Measurements from ENCODE around the gene PABPN1L.

PABPN1L gene

DNA sequence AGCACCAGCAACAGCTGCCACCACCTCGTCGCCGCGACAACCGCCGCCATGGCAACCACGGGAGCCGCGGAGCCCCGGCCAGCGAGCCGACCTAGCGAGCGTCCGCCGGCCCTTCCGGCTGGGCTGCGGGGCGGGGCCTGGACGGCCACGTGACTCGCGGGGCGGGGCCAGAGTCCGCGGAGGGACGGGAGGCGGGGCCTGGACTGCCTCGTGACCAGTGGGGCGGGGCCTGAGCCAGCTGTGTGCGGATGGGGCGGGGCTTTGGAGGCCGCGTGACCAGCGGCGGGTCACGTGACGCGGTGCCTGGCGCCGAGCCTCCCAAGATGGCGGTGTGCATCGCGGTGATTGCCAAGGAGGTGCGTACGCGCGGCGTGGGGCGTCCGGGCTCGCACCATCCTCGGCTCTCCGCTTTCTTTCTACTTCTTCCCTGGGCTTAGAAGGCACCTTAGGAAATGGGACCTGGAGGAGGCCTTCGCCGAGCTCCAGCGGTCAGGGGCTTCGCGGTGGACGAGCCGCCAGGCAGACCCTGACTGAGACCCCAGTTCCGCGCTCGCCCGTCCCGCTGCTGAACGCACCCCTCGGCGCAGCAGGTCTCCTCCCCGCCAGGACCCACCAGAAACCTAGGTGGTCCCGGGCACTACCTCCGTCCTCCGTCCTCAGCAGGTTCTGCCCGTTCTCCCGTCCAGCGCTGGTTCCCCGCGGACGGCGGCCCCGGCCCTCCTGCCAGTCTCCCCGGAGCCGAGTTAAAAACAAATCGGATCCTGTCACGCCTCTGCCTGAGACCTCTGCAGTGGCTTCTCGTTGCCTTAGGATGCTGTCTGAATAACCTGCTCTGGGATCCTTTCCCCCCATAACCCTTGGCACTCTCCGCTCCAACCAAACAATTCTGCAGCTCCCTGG is 9.4 kb downstream of the PABPN1L start, which contains the start of the genes GALNS and TRAPPC2L:
Gene GALNS (minus strand): TSS at position 120 of the 900 bp plus-strand sequence. CDS start 70 bp downstream, at position 50.
Gene TRAPPC2L (plus strand): TSS at position 300 of the 900 bp plus-strand sequence. CDS start 24 bp downstream, at position 324.
- TF ChIP-seq TAF1 (IDR thresholded peaks at IDR 0.05; ENCODE audit: borderline replicate concordance, insufficient read depth, low read length) = peak; percentile 78; the same call in 1 of the 2 replicates
- TF ChIP-seq SIN3A (IDR thresholded peaks at IDR 0.05; ENCODE audit: borderline replicate concordance, insufficient read depth, low read length) = no peak
- TF ChIP-seq FOXP2 (optimal IDR thresholded peaks at IDR 0.05; ENCODE audit: borderline replicate concordance, extremely low read depth, extremely low read length, insufficient read depth) = peak; percentile 66
- TF ChIP-seq, protein P1, sequence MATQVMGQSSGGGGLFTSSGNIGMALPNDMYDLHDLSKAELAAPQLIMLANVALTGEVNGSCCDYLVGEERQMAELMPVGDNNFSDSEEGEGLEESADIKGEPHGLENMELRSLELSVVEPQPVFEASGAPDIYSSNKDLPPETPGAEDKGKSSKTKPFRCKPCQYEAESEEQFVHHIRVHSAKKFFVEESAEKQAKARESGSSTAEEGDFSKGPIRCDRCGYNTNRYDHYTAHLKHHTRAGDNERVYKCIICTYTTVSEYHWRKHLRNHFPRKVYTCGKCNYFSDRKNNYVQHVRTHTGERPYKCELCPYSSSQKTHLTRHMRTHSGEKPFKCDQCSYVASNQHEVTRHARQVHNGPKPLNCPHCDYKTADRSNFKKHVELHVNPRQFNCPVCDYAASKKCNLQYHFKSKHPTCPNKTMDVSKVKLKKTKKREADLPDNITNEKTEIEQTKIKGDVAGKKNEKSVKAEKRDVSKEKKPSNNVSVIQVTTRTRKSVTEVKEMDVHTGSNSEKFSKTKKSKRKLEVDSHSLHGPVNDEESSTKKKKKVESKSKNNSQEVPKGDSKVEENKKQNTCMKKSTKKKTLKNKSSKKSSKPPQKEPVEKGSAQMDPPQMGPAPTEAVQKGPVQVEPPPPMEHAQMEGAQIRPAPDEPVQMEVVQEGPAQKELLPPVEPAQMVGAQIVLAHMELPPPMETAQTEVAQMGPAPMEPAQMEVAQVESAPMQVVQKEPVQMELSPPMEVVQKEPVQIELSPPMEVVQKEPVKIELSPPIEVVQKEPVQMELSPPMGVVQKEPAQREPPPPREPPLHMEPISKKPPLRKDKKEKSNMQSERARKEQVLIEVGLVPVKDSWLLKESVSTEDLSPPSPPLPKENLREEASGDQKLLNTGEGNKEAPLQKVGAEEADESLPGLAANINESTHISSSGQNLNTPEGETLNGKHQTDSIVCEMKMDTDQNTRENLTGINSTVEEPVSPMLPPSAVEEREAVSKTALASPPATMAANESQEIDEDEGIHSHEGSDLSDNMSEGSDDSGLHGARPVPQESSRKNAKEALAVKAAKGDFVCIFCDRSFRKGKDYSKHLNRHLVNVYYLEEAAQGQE (IDR thresholded peaks at IDR 0.05; ENCODE audit: insufficient read depth in 1 of 2, low read depth in 2 of 2, low read length in 2 of 2) = no peak
- TF ChIP-seq POLR2AphosphoS5 (IDR thresholded peaks at IDR 0.05; ENCODE audit: low read depth, low read length) = peak; percentile 68; the same call in 1 of the 2 replicates

GRCh38 chr16:88856122-88856827 is 10.2 kb downstream of the PABPN1L start:
- TF ChIP-seq TAF1 (IDR thresholded peaks at IDR 0.05; ENCODE audit: borderline replicate concordance, insufficient read depth, low read length) = no peak
- TF ChIP-seq, protein P1 (IDR thresholded peaks at IDR 0.05; ENCODE audit: insufficient read depth in 1 of 2, low read depth in 2 of 2, low read length in 2 of 2) = no peak
- no peak for TF ChIP-seq SIN3A (IDR thresholded peaks at IDR 0.05; ENCODE audit: borderline replicate concordance, insufficient read depth, low read length)
- TF ChIP-seq FOXP2 (optimal IDR thresholded peaks at IDR 0.05; ENCODE audit: borderline replicate concordance, extremely low read depth, extremely low read length, insufficient read depth) = no peak
- TF ChIP-seq POLR2AphosphoS5 (IDR thresholded peaks at IDR 0.05; ENCODE audit: low read depth, low read length) = no peak

DNA sequence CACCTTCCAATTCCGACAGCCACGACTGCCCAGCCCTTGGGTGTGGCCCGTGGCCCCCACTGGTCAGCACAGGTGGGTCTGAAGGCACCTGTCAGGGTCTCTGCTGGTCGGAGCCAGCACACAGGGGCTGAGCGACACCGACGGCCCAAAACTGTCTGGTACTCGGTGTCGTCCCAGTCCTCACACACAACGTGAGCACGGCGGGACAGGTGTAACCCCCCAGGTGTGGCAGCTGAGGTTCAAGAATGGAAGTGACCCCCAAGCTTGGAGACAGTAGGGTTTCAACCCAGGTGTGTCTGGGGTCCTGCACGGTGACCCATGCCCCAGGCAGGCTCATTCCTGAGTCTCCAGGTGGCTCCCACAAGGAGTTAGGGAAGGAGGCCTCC is 10.7 kb downstream of the PABPN1L start:
- TF ChIP-seq SIN3A (IDR thresholded peaks at IDR 0.05; ENCODE audit: borderline replicate concordance, insufficient read depth, low read length) = no peak
- TF ChIP-seq, protein P1 (IDR thresholded peaks at IDR 0.05; ENCODE audit: insufficient read depth in 1 of 2, low read depth in 2 of 2, low read length in 2 of 2) = no peak
- no peak for TF ChIP-seq FOXP2 (optimal IDR thresholded peaks at IDR 0.05; ENCODE audit: borderline replicate concordance, extremely low read depth, extremely low read length, insufficient read depth)
- no peak for TF ChIP-seq POLR2AphosphoS5 (IDR thresholded peaks at IDR 0.05; ENCODE audit: low read depth, low read length)
- no peak for TF ChIP-seq TAF1 (IDR thresholded peaks at IDR 0.05; ENCODE audit: borderline replicate concordance, insufficient read depth, low read length)

DNA sequence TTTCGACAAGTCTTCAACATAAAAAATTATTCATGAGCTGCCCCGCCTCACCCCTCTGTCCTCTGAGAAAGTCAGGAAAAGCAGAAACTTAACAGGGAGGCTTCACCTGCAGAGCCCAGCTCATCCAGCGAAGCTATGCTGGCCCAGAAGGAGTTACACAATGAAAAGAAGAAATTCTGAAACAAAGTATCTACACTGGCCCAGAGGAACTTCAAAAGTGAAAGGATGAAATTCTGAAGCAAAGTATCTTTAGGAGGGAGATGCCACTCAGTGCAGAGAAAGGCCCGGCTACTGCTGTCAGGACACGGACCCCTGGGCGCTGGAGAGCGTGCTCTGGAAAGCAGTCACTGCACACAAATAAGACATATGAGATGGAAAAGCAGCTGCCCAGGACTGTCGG is 11.3 kb downstream of the PABPN1L start:
- TF ChIP-seq FOXP2 (optimal IDR thresholded peaks at IDR 0.05; ENCODE audit: borderline replicate concordance, extremely low read depth, extremely low read length, insufficient read depth) = no peak
- no peak for TF ChIP-seq TAF1 (IDR thresholded peaks at IDR 0.05; ENCODE audit: borderline replicate concordance, insufficient read depth, low read length)
- TF ChIP-seq POLR2AphosphoS5 (IDR thresholded peaks at IDR 0.05; ENCODE audit: low read depth, low read length) = no peak
- TF ChIP-seq SIN3A (IDR thresholded peaks at IDR 0.05; ENCODE audit: borderline replicate concordance, insufficient read depth, low read length) = no peak
- TF ChIP-seq, protein P1 (IDR thresholded peaks at IDR 0.05; ENCODE audit: insufficient read depth in 1 of 2, low read depth in 2 of 2, low read length in 2 of 2) = no peak

All from PFSK-1 (cell line).